IMR-90 (cell line): Measurements from ENCODE around the gene RAP1GAP2. TPM values are rescaled to one million over a fixed set of nuclear protein-coding genes. Genes with fewer than 3 reads are reported as not detected.

Source experiments
- ATAC-seq: fragments of 200-7000 bp; cut with Tn5 transposase; 2 replicates; pipeline ENCODE4 v1.9.1; 2020; ENCODE audit warnings: low read depth, mild to moderate bottlenecking, moderate library complexity
- BruUV-seq: library from RNA; stranded (reverse); fragments of 400-500 nt; replicated peaks from 2 replicates; lab custom pipeline; 2021; lab: Mats Ljungman, UMichigan
- CTCF ChIA-PET: fragments of 300-600 bp; formaldehyde crosslinking; extraction: SDS; loops from one replicate; lab custom pipeline; 2021; ENCODE audit warnings: antibody characterized with exemption; lab: Yijun Ruan, JAX
- POLR2A ChIA-PET: fragments of 300-600 bp; sonication (Branson Sonifier 250); formaldehyde crosslinking; loops from one replicate; lab custom pipeline; 2022; ENCODE audit warnings: antibody characterized with exemption; ENCODE audit not compliant: unreplicated experiment; lab: Charles Lee
- DNase-seq: peaks from one replicate; pipeline ENCODE4 v3.0.0; 2013
- H2AFZ ChIP-seq: replicated peaks from 2 replicates; pipeline ENCODE3; 2013; ENCODE audit warnings: low read length, mild to moderate bottlenecking; ENCODE audit not compliant: poor library complexity
- H2AK5ac ChIP-seq: 2 replicates; pipeline ENCODE4 v1.6.1; 2013; ENCODE audit warnings: low read depth, low read length, inconsistent platforms
- H2AK9ac ChIP-seq: replicated peaks from 2 replicates; pipeline ENCODE3; 2013; ENCODE audit warnings: mild to moderate bottlenecking, low read depth, low read length, moderate library complexity; ENCODE audit not compliant: poor library complexity
- H2BK120ac ChIP-seq: 2 replicates; pipeline ENCODE4 v1.6.1; 2013; ENCODE audit warnings: low read depth, low read length, inconsistent platforms
- H2BK15ac ChIP-seq: 3 replicates; pipeline ENCODE4 v1.6.1; 2013; ENCODE audit warnings: low read depth, low read length, inconsistent platforms
- H2BK20ac ChIP-seq: 2 replicates; pipeline ENCODE4 v1.6.1; 2013; ENCODE audit warnings: low read depth, mild to moderate bottlenecking, inconsistent platforms, low read length, moderate library complexity
- H2BK5ac ChIP-seq: 2 replicates; pipeline ENCODE4 v1.6.1; 2013; ENCODE audit warnings: mild to moderate bottlenecking, low read depth, low read length, inconsistent platforms; ENCODE audit not compliant: poor library complexity, severe bottlenecking
- H3K14ac ChIP-seq: replicated peaks from 2 replicates; pipeline ENCODE4 v1.6.1; 2013; ENCODE audit warnings: low read depth, low read length, inconsistent platforms
- H3K18ac ChIP-seq: 2 replicates; pipeline ENCODE4 v1.6.1; 2013; ENCODE audit warnings: low read depth, low read length, control low read depth
- H3K23ac ChIP-seq: 2 replicates; pipeline ENCODE4 v1.6.1; 2013; ENCODE audit warnings: low read depth, low read length, inconsistent platforms
- H3K27ac ChIP-seq: 2 replicates; pipeline ENCODE4 v1.5.1; 2013; ENCODE audit warnings: mild to moderate bottlenecking, control low read depth, low read length; ENCODE audit not compliant: insufficient read depth
- H3K27me3 ChIP-seq: 2 replicates; pipeline ENCODE4 v1.6.1; 2013; ENCODE audit warnings: low read length; ENCODE audit not compliant: control insufficient read depth, insufficient read depth
- H3K36me3 ChIP-seq: 2 replicates; pipeline ENCODE4 v1.6.1; 2013; ENCODE audit warnings: low read length, mixed read lengths; ENCODE audit not compliant: control insufficient read depth, insufficient read depth
- H3K4ac ChIP-seq: 2 replicates; pipeline ENCODE4 v1.6.1; 2013; ENCODE audit warnings: low read depth, low read length, inconsistent platforms
- H3K4me1 ChIP-seq: 2 replicates; pipeline ENCODE4 v1.6.1; 2013; ENCODE audit warnings: low read length, mixed read lengths; ENCODE audit not compliant: control insufficient read depth, insufficient read depth
- H3K4me2 ChIP-seq: 2 replicates; pipeline ENCODE4 v1.6.1; 2013; ENCODE audit warnings: low read depth, mild to moderate bottlenecking, control low read depth, low read length, moderate library complexity
- H3K4me3 ChIP-seq: 2 replicates; pipeline ENCODE4 v1.5.1; 2013; ENCODE audit warnings: low read depth, mild to moderate bottlenecking, control low read depth, low read length, moderate library complexity; ENCODE audit not compliant: insufficient read depth
- H3K56ac ChIP-seq: 2 replicates; pipeline ENCODE4 v1.6.1; 2013; ENCODE audit warnings: low read length, inconsistent platforms; ENCODE audit not compliant: insufficient read depth; ENCODE audit errors: extremely low read depth
- H3K79me1 ChIP-seq, 2 experiments: 2 replicates each; pipeline ENCODE4 v1.6.1; 2013; ENCODE audit warnings: low read length in 2 of 2, inconsistent platforms in 1 of 2, low read depth in 1 of 2
- H3K9ac ChIP-seq: 2 replicates; pipeline ENCODE4 v1.6.1; 2013; ENCODE audit warnings: low read depth, low read length, control low read depth
- H3K9me1 ChIP-seq: 2 replicates; pipeline ENCODE4 v1.6.1; 2013; ENCODE audit warnings: low read length, inconsistent platforms; ENCODE audit not compliant: insufficient read depth
- H3K9me3 ChIP-seq: 2 replicates; pipeline ENCODE4 v1.6.1; 2013; ENCODE audit warnings: low read length; ENCODE audit not compliant: control insufficient read depth, insufficient read depth
- H4K20me1 ChIP-seq: 2 replicates; pipeline ENCODE4 v1.6.1; 2013; ENCODE audit warnings: low read length, inconsistent platforms; ENCODE audit not compliant: insufficient read depth
- H4K5ac ChIP-seq: 2 replicates; pipeline ENCODE4 v1.6.1; 2013; ENCODE audit warnings: mild to moderate bottlenecking, low read depth, low read length, control low read depth
- H4K8ac ChIP-seq, 2 experiments: 2 replicates each; pipeline ENCODE4 v1.6.1; 2013; ENCODE audit warnings: low read depth in 2 of 2, low read length in 2 of 2, control low read depth in 1 of 2, inconsistent platforms in 1 of 2
- H4K91ac ChIP-seq: 2 replicates; pipeline ENCODE4 v1.6.1; 2013; ENCODE audit warnings: low read depth, low read length, inconsistent platforms; ENCODE audit not compliant: insufficient read depth
- BHLHE40 ChIP-seq: fragments of 150-350 bp; IDR thresholded peaks from 2 replicates; pipeline ENCODE4 v1.6.1; 2016; ENCODE audit warnings: mild to moderate bottlenecking, low read depth, low read length
- CHD1 ChIP-seq: IDR thresholded peaks from 2 replicates; pipeline ENCODE4 v1.6.1; 2012; ENCODE audit warnings: low read depth, low read length, improper control_type of control experiment
- CTCF ChIP-seq: conservative IDR thresholded peaks from 2 replicates; pipeline ENCODE4 v1.5.1; 2012; ENCODE audit warnings: mild to moderate bottlenecking, low read depth, low read length, improper control_type of control experiment
- ELK1 ChIP-seq: fragments of 150-350 bp; IDR thresholded peaks from 2 replicates; pipeline ENCODE4 v1.6.1; 2016; ENCODE audit warnings: low read depth, mild to moderate bottlenecking, low read length, moderate library complexity, borderline replicate concordance
- FOS ChIP-seq: fragments of 150-350 bp; IDR thresholded peaks from 2 replicates; pipeline ENCODE4 v1.6.1; 2016; ENCODE audit warnings: low read depth, low read length
- MAFK ChIP-seq: IDR thresholded peaks from 2 replicates; pipeline ENCODE4 v1.6.1; 2012; ENCODE audit warnings: low read depth, low read length, improper control_type of control experiment
- MAZ ChIP-seq: IDR thresholded peaks from 2 replicates; pipeline ENCODE4 v1.6.1; 2012; ENCODE audit warnings: low read depth, mild to moderate bottlenecking, low read length, improper control_type of control experiment, moderate library complexity, borderline replicate concordance
- MXI1 ChIP-seq: IDR thresholded peaks from 2 replicates; pipeline ENCODE4 v1.6.1; 2012; ENCODE audit warnings: low read depth, mild to moderate bottlenecking, low read length, moderate library complexity, borderline replicate concordance
- NFE2L2 ChIP-seq: fragments of 150-350 bp; IDR thresholded peaks from 2 replicates; pipeline ENCODE4 v1.6.1; 2016; ENCODE audit warnings: low read depth, mild to moderate bottlenecking, low read length
- RAD21 ChIP-seq: IDR thresholded peaks from 2 replicates; pipeline ENCODE4 v1.6.1; 2012; ENCODE audit warnings: low read length, improper control_type of control experiment
- RCOR1 ChIP-seq: IDR thresholded peaks from 2 replicates; pipeline ENCODE4 v1.6.1; 2012; ENCODE audit warnings: mild to moderate bottlenecking, low read length, improper control_type of control experiment; ENCODE audit not compliant: insufficient replicate concordance
- RFX5 ChIP-seq: IDR thresholded peaks from 2 replicates; pipeline ENCODE4 v1.8.0; 2012; ENCODE audit warnings: low read depth, mild to moderate bottlenecking, low read length, moderate library complexity
- SMC3 ChIP-seq: fragments of 150-350 bp; IDR thresholded peaks from 2 replicates; pipeline ENCODE4 v1.6.1; 2016; ENCODE audit warnings: low read depth, mild to moderate bottlenecking, antibody characterized with exemption, low read length, moderate library complexity
- WGBS, 2 experiments: methylation state at CpG; one replicate each; pipeline versions ENCODE4 v1.1.5 to v1.1.7; 2013; ENCODE audit warnings: missing lambda C conversion rate in 2 of 2; ENCODE audit not compliant: insufficient read length in 1 of 2; ENCODE audit errors: extremely low coverage in 2 of 2; 5-methylcytosine and 5-hydroxymethylcytosine counted together
- dilution Hi-C: fragments of 300-500 bp; cut with HindIII; formaldehyde crosslinking; loops from one replicate; pipeline ENCODE4 v1.14.3; 2018; ENCODE audit warnings: low sequenced_read_pairs; ENCODE audit not compliant: unreplicated experiment
- in situ Hi-C: fragments of 300-500 bp; cut with MboI; formaldehyde crosslinking; loops from 3 replicates; pipeline ENCODE4 v1.14.3; 2019; ENCODE audit warnings: low sequenced_read_pairs, inconsistent platforms, mixed read lengths
- intact Hi-C: fragments of 100-400 bp; cut with micrococcal nuclease; formaldehyde crosslinking; loops from 2 replicates; pipeline ENCODE4 v1.10.0; 2022
- polyA plus RNA-seq, 3 experiments: library from polyadenylated mRNA; depleted of rRNA; stranded (reverse); fragments of >200 nt; gene quantifications; 2 replicates each; pipeline ENCODE4 v1.2.3, GENCODE V29; 2012; ENCODE audit warnings: low replicate concordance in 1 of 3
- total RNA-seq: library from RNA; depleted of rRNA; stranded (reverse); fragments of >200 nt; gene quantifications from 2 replicates; pipeline ENCODE4 v1.2.3, GENCODE V29; 2012
- TF ChIP-seq, protein P1 (sequence below): fragments of 150-350 bp; IDR thresholded peaks from 2 replicates; pipeline ENCODE4 v1.6.1; 2017; ENCODE audit warnings: mild to moderate bottlenecking, antibody characterized with exemption, low read length, low read depth

Gene RAP1GAP2
- total and polyA plus RNA-seq, 2 of the 4 experiments (the other 2 are of a cell fraction) = 5.7 to 7.5 TPM

DNA sequence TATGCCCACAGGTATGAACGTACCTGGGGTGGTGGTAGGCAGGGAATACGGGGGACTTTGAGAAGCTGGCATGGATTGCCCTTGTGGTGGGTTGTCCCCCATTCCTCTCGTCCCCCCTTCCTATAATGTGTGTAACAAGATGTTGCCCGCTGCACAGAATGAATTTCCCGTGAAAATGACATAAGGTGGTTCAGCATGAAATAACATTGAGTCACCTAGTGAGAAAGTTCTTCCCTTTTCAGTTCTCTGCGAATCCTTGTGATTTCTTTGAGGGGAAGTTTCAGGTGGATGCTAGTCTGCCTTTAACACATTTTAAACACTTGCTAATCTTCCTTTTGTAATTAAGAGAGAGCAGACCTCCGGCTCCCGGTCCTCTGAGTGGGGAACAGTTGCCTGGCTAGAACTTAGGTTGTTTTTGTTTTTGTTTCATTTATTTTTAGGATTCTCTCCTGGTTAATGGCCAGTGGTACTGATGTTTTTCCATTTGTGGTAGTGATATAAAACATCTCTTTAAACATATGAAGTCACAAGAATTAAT, 58.9 kb downstream of the RAP1GAP2 start:
- H3K9me1 ChIP-seq = peaks cover 4% of the 10 kb centered on the region; the same call in 1 of the 2 replicates
- no peaks in the 10 kb centered on the region; the same call in 1 of the 2 replicates for H3K27me3 ChIP-seq
- no CpG with 5 or more reads among the region's 8 CpGs for WGBS, 2 experiments
- H3K4me2 ChIP-seq = peak overlapping the region; percentile 97
- DNase-seq = peak; percentile 34
- in situ Hi-C loops (loop anchor here (10.0 kb wide), 1 partner anchor 160 kb away; no protein-coding TSS in a partner anchor), intact Hi-C loops (no loop called here), dilution Hi-C loops (no loop called here)
- no peak overlapping the region for H2BK120ac ChIP-seq
- peaks cover 2% of the 10 kb centered on the region; the same call in 1 of the 2 replicates for H3K4me1 ChIP-seq
- CTCF ChIA-PET = no interaction called here
- H4K91ac ChIP-seq = no peak overlapping the region
- BruUV-seq = no TSS peak
- no peak overlapping the region; the same call in 1 of the 2 replicates for H3K9ac ChIP-seq
- no peak overlapping the region for H4K5ac ChIP-seq
- H2BK5ac ChIP-seq = no peak overlapping the region
- no peak for ATAC-seq
- H2BK15ac ChIP-seq = no peak overlapping the region
- no peak overlapping the region for H3K27ac ChIP-seq
- no peak overlapping the region for H3K4ac ChIP-seq
- peak overlapping the region; percentile 53 for H3K23ac ChIP-seq
- no peaks in the 10 kb centered on the region for H3K9me3 ChIP-seq
- no peak overlapping the region for H2BK20ac ChIP-seq
- H3K14ac ChIP-seq = no peak overlapping the region
- peaks cover 4% of the 10 kb centered on the region; the same call in 1 of the 2 replicates for H4K20me1 ChIP-seq
- H2AK9ac ChIP-seq = no peak overlapping the region
- no peaks in the 10 kb centered on the region for H3K36me3 ChIP-seq
- H2AK5ac ChIP-seq = no peak overlapping the region
- H2AFZ ChIP-seq = peak overlapping the region; percentile 91
- peak overlapping the region; percentile 89; the same call in 1 of the 2 replicates for H3K4me3 ChIP-seq
- POLR2A ChIA-PET = no interaction called here
- TF ChIP-seq RCOR1 (no peak), FOS (no peak), RAD21 (no peak), CTCF (no peak), BHLHE40 (no peak), MAZ (no peak), SMC3 (no peak), CHD1 (no peak), RFX5 (no peak), NFE2L2 (no peak), ELK1 (no peak), MXI1 (no peak), MAFK (no peak)
- TF ChIP-seq, protein P1, sequence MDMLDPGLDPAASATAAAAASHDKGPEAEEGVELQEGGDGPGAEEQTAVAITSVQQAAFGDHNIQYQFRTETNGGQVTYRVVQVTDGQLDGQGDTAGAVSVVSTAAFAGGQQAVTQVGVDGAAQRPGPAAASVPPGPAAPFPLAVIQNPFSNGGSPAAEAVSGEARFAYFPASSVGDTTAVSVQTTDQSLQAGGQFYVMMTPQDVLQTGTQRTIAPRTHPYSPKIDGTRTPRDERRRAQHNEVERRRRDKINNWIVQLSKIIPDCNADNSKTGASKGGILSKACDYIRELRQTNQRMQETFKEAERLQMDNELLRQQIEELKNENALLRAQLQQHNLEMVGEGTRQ = no peak
- H3K79me1 ChIP-seq = peaks cover 9 to 35% of the 10 kb centered on the region in 2 experiments
- no peak overlapping the region for H3K18ac ChIP-seq
- no peak overlapping the region; a peak in 1 of 4 replicates for H4K8ac ChIP-seq
- no peak overlapping the region for H3K56ac ChIP-seq
